K562 (cell line): ENCODE measurements around the gene UBA7. TPM values are rescaled to one million over a fixed set of nuclear protein-coding genes. Genes with fewer than 3 reads are reported as not detected.
A peak's percentile ranks its signal among the peaks of the same experiment; 100 is the strongest.

ENCODE experiments used
- ARID3A ChIP-seq: IDR thresholded peaks from 2 replicates; pipeline ENCODE4 v1.6.1; 2012; ENCODE audit warnings: low read depth, low read length, improper control_type of control experiment, borderline replicate concordance
- CAMTA2 ChIP-seq: fragments of 250-450 bp; sonication (Bioruptor Pico); conservative IDR thresholded peaks from 2 replicates; pipeline ENCODE4 v1.5.1; 2022
- CHD1 ChIP-seq: fragments of 200-600 bp; sonication (generic); IDR thresholded peaks from one replicate; pipeline ENCODE4 v1.6.1; 2012; ENCODE audit warnings: mild to moderate bottlenecking, moderate library complexity, low read length, inconsistent platforms
- CREB1 ChIP-seq, 2 experiments: sonication (generic) in 1 of 2; formaldehyde crosslinking in 1 of 2; IDR thresholded peaks; 2 replicates each; pipeline versions ENCODE4 v1.6.1 to v1.8.0; 2012 to 2022; ENCODE audit warnings: inconsistent platforms in 1 of 2, mild to moderate bottlenecking in 1 of 2, missing genetic modification reagents in 1 of 2, moderate library complexity in 1 of 2
- FOXJ2 ChIP-seq: fragments of 200-800 bp; sonication (Bioruptor generic); IDR thresholded peaks from 2 replicates; pipeline ENCODE4 v1.6.1; 2016; ENCODE audit warnings: missing genetic modification characterization, missing compliant biosample characterization
- MGA ChIP-seq: fragments of 450-650 bp; IDR thresholded peaks from 2 replicates; pipeline ENCODE4 v1.6.1; 2016; ENCODE audit warnings: mild to moderate bottlenecking, moderate library complexity
- PTTG1 ChIP-seq: fragments of 450-650 bp; IDR thresholded peaks from 2 replicates; pipeline ENCODE4 v1.6.1; 2016; ENCODE audit warnings: low read depth, mild to moderate bottlenecking, missing genetic modification characterization, missing compliant biosample characterization
- RBM25 ChIP-seq: fragments of 200-400 bp; formaldehyde crosslinking; IDR thresholded peaks from 2 replicates; pipeline ENCODE4 v1.6.1; 2018; ENCODE audit warnings: low read length, low read depth, moderate library complexity; ENCODE audit not compliant: severe bottlenecking
- THAP7 ChIP-seq: fragments of 250-450 bp; sonication (Bioruptor Pico); IDR thresholded peaks from 2 replicates; pipeline ENCODE4 v1.5.0; 2021
- ZNF778 ChIP-seq: fragments of 450-650 bp; formaldehyde crosslinking; IDR thresholded peaks from 2 replicates; pipeline ENCODE4 v1.4.0; 2020; ENCODE audit warnings: mild to moderate bottlenecking, moderate library complexity
- ZNF780A ChIP-seq: fragments of 250-450 bp; sonication (Bioruptor Pico); IDR thresholded peaks from 2 replicates; pipeline ENCODE4 v1.5.0; 2021; ENCODE audit warnings: mild to moderate bottlenecking
- ZNF79 ChIP-seq: fragments of 250-450 bp; sonication (Bioruptor Pico); IDR thresholded peaks from 2 replicates; pipeline ENCODE4 v1.4.0; 2020; ENCODE audit warnings: low read depth, mild to moderate bottlenecking, moderate library complexity
- polyA plus RNA-seq, 8 experiments: library from polyadenylated mRNA; depleted of rRNA in 4 of 8; stranded (reverse) in 5 of 8; unstranded in 3 of 8; fragments of >200 nt; fragmentation: Nextera tagmentation in 2 of 8; fragmentation: Illumina TruSeq in 1 of 8; extraction: Ambion mirVana in 2 of 8; extraction: Trizol in 1 of 8; gene quantifications; 2 replicates each; pipeline versions ENCODE4 v1.2.1 to v1.2.3, GENCODE V29; 2011 to 2014; ENCODE audit warnings: inconsistent platforms in 1 of 8, missing spikeins in 1 of 8
- total RNA-seq, 7 experiments: library from RNA; depleted of rRNA in 6 of 7; stranded (reverse); fragments of >200 nt in 6 of 7; fragmentation: Illumina TruSeq in 2 of 7; extraction: Trizol in 2 of 7; gene quantifications; 2 replicates each; pipeline versions ENCODE4 v1.2.1 to v1.2.3, GENCODE V29; 2011 to 2021; ENCODE audit warnings: low replicate concordance in 1 of 7

UBA7 gene
- total and polyA plus RNA-seq, 9 of the 15 experiments (the other 6 are each of a cell fraction or from before 2014, with no cell fraction given) = 0.17 to 3.3 (median 2.0) TPM

GRCh38 chr3:49856181-49857005 is 42.6 kb upstream of the UBA7 start, which contains the start of gene TRAIP (continued):
- TF ChIP-seq PTTG1 (tag) (no peak), ARID3A (no peak), CREB1 (IDR thresholded peaks at IDR 0.05) (peak; percentile 77), CREB1 (CRISPR knock-in tag; IDR thresholded peaks at IDR 0.05) (peak; percentile 71; the same call in 1 of the 2 replicates), ZNF780A (CRISPR knock-in tag) (no peak), CAMTA2 (CRISPR knock-in tag) (no peak), CHD1 (no peak), THAP7 (CRISPR knock-in tag) (no peak), ZNF79 (CRISPR knock-in tag) (no peak), FOXJ2 (tag) (no peak), MGA (peak; percentile 65), ZNF778 (CRISPR knock-in tag) (no peak), RBM25 (no peak)
